NCI-H748 (cell line): ENCODE data around the gene JMJD8.

ENCODE experiments used
- DNase-seq: peaks from one replicate; lab custom pipeline; 2025; ENCODE audit not compliant: unreplicated experiment; lab: John Stamatoyannopoulos, UW

JMJD8 gene

GRCh38 chr16:722835-723633 is 38.9 kb upstream of the JMJD8 start:
- DNase-seq: no peak

GRCh38 chr16:721765-722540 is 37.8 kb upstream of the JMJD8 start:
- peak; percentile 23 for DNase-seq

- peak; percentile 91 for DNase-seq
These were observed 37.0 kb upstream of the JMJD8 start, which contains the start of gene ANTKMT for GRCh38 chr16:720990-721764. Gene ANTKMT, plus strand, starts transcription at chr16:721146. Its CDS starts 129 bp downstream, at chr16:721275.

GRCh38 chr16:720447-720989 is 36.4 kb upstream of the JMJD8 start:
- peak; percentile 74 for DNase-seq

GRCh38 chr16:719815-720446 is 35.8 kb upstream of the JMJD8 start:
- DNase-seq: peak; percentile 29

GRCh38 chr16:718922-719321 is 34.8 kb upstream of the JMJD8 start:
- DNase-seq: no peak

- no peak for DNase-seq
These were observed 34.3 kb upstream of the JMJD8 start for GRCh38 chr16:718389-718788.

- DNase-seq: no peak
These were observed 33.5 kb upstream of the JMJD8 start for GRCh38 chr16:717450-718245.

GRCh38 chr16:716768-717325 is 32.7 kb upstream of the JMJD8 start:
- no peak for DNase-seq

GRCh38 chr16:716200-716568 is 32.0 kb upstream of the JMJD8 start:
- DNase-seq: peak; percentile 55

GRCh38 chr16:715477-716199 is 31.5 kb upstream of the JMJD8 start:
- DNase-seq: peak; percentile 37

- DNase-seq: peak; percentile 80
These were observed 30.7 kb upstream of the JMJD8 start, which contains the start of gene METRN for GRCh38 chr16:714558-715476. Gene METRN, plus strand, starts transcription at chr16:715118. Its CDS starts 172 bp downstream, at chr16:715290.

- no peak for DNase-seq
These were observed 29.9 kb upstream of the JMJD8 start for GRCh38 chr16:714079-714478.

- peak; percentile 44 for DNase-seq
These were observed 28.7 kb upstream of the JMJD8 start for GRCh38 chr16:712740-713250.

- DNase-seq: peak; percentile 62
These were observed 27.6 kb upstream of the JMJD8 start for GRCh38 chr16:711548-712320.

- DNase-seq: no peak
These were observed 26.9 kb upstream of the JMJD8 start for GRCh38 chr16:711084-711483.
